ENCODE measurements around the gene KRT74. TPM values are rescaled to one million over a fixed set of nuclear protein-coding genes. Genes with fewer than 3 reads are reported as not detected.

The KRT74 gene
- total RNA-seq, 1 experiment from 2014 or later: not detected

DNA sequence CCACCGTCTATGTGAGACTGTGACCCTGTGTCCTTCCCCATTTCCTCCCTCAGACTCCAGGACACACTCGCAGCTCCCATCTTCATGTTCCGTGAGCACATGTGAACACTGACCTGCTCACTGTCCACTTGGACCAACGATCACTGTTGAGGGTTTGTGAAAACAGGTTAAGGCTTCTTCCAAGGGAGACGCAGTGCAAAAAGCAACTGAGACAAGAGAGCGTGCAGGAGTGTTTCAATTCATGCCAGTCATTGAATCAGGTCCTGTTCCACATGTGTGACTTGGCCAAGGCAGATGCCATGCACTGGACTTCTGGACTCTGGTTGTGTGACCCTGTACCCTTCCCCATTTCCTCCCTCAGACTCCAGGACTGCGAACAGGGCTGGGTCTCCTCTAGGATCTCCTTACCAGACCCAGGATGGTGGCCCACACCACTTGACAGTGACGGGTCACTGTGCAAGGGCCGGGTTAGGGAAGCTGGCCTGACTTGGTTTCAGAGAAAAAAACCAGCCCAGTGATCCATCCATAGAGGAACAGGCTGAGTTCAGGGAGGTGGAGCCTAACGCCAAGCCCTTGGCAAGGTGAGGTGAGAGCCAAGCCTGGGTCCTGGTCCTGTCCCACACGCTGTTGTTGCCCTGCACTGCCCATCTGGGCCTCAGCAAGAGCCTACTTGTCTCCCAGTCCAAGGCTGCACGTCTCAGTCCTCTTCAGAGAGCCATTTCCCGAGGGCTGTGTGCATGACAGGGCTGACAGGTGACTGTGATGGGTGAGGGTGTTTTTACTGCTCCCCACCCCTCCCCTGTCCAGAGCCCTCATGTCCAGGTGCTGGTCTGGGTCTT is 47.8 kb downstream of the KRT74 start:
- Histone ChIP-seq H3K27ac (ENCODE audit: low read length) (no peak overlapping the region), H3K4me3 (ENCODE audit: low read depth in 2 of 2, low read length in 2 of 2) (no peak overlapping the region), H3K36me3 (ENCODE audit: control insufficient read depth, insufficient read depth, low read length) (no peaks in the 10 kb centered on the region), H3K27me3 (ENCODE audit: control insufficient read depth, insufficient read depth, low read length) (no peaks in the 10 kb centered on the region), H3K9me3 (ENCODE audit: control insufficient read depth, insufficient read depth, low read depth, low read length) (no peaks in the 10 kb centered on the region), H3K4me1 (ENCODE audit: control insufficient read depth, insufficient read depth, low read length) (peaks cover 8% of the 10 kb centered on the region; the same call in 1 of the 2 replicates)
- intact Hi-C loops (cut with micrococcal nuclease; ENCODE audit: unreplicated experiment) (no loop called here), in situ Hi-C loops (cut with HindIII; ENCODE audit: low pct_unique_long_range_greater_than_20kb, low sequenced_read_pairs) (no loop called here)
- ChIA-PET CTCF (no interaction called here), POLR2A (no interaction called here)
- TF ChIP-seq REST (IDR thresholded peaks at IDR 0.05; ENCODE audit: insufficient read depth in 1 of 2, low read depth in 2 of 2, low read length in 1 of 2) (no peak), TCF7L2 (IDR thresholded peaks at IDR 0.05; ENCODE audit: low read depth, low read length) (no peak)
- TF ChIP-seq, protein P1, sequence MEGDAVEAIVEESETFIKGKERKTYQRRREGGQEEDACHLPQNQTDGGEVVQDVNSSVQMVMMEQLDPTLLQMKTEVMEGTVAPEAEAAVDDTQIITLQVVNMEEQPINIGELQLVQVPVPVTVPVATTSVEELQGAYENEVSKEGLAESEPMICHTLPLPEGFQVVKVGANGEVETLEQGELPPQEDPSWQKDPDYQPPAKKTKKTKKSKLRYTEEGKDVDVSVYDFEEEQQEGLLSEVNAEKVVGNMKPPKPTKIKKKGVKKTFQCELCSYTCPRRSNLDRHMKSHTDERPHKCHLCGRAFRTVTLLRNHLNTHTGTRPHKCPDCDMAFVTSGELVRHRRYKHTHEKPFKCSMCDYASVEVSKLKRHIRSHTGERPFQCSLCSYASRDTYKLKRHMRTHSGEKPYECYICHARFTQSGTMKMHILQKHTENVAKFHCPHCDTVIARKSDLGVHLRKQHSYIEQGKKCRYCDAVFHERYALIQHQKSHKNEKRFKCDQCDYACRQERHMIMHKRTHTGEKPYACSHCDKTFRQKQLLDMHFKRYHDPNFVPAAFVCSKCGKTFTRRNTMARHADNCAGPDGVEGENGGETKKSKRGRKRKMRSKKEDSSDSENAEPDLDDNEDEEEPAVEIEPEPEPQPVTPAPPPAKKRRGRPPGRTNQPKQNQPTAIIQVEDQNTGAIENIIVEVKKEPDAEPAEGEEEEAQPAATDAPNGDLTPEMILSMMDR (IDR thresholded peaks at IDR 0.05): no peak
- no peak for ATAC-seq
- DNase-seq (ENCODE audit: low read depth, low spot score): no peak
- no TSS peak for BruUV-seq (replicated peaks)

- CTCF ChIA-PET: no interaction called here
Measured at GRCh38 chr12:52524898-52525591, 48.6 kb downstream of the KRT74 start.

More at GRCh38 chr12:52524898-52525591, 48.6 kb downstream of the KRT74 start:
- ATAC-seq (no peak), DNase-seq (ENCODE audit: low read depth, low spot score) (no peak)
- in situ Hi-C loops (cut with HindIII; ENCODE audit: low pct_unique_long_range_greater_than_20kb, low sequenced_read_pairs): no loop called here
- H3K27me3 ChIP-seq (ENCODE audit: control insufficient read depth, insufficient read depth, low read length): no peaks in the 10 kb centered on the region
- TF ChIP-seq TCF7L2 (IDR thresholded peaks at IDR 0.05; ENCODE audit: low read depth, low read length) (no peak), SIN3A (IDR thresholded peaks at IDR 0.05; ENCODE audit: borderline replicate concordance, insufficient read depth, low read depth, low read length) (no peak), REST (IDR thresholded peaks at IDR 0.05; ENCODE audit: insufficient read depth in 1 of 2, low read depth in 2 of 2, low read length in 1 of 2) (no peak), POLR2AphosphoS5 (IDR thresholded peaks at IDR 0.05; ENCODE audit: low read depth, low read length) (no peak)
- TF ChIP-seq, protein P1 (IDR thresholded peaks at IDR 0.05): no peak
- peaks cover 8% of the 10 kb centered on the region; the same call in 1 of the 2 replicates for H3K4me1 ChIP-seq (ENCODE audit: control insufficient read depth, insufficient read depth, low read length)
- intact Hi-C loops (cut with micrococcal nuclease; ENCODE audit: unreplicated experiment): no loop called here
- no TSS peak for BruUV-seq (replicated peaks)
- H3K36me3 ChIP-seq (ENCODE audit: control insufficient read depth, insufficient read depth, low read length): no peaks in the 10 kb centered on the region
- H3K4me3 ChIP-seq (ENCODE audit: low read depth in 2 of 2, low read length in 2 of 2): no peak overlapping the region
- H3K27ac ChIP-seq (ENCODE audit: low read length): no peak overlapping the region
- POLR2A ChIA-PET: no interaction called here
- H3K9me3 ChIP-seq (ENCODE audit: control insufficient read depth, insufficient read depth, low read depth, low read length): no peaks in the 10 kb centered on the region
